Measurements from ENCODE around the gene CTRB1. TPM values are rescaled to one million over a fixed set of nuclear protein-coding genes. Genes with fewer than 3 reads are reported as not detected.
A peak's percentile ranks its signal among the peaks of the same experiment; 100 is the strongest.
"Not testable (repeated sequence)": the region's sequence is repeated elsewhere in the genome, so short reads cannot be mapped to it uniquely, and the experiment has no call there.

The CTRB1 gene
- total and polyA plus RNA-seq, 2 experiments from 2014 or later: not detected

DNA sequence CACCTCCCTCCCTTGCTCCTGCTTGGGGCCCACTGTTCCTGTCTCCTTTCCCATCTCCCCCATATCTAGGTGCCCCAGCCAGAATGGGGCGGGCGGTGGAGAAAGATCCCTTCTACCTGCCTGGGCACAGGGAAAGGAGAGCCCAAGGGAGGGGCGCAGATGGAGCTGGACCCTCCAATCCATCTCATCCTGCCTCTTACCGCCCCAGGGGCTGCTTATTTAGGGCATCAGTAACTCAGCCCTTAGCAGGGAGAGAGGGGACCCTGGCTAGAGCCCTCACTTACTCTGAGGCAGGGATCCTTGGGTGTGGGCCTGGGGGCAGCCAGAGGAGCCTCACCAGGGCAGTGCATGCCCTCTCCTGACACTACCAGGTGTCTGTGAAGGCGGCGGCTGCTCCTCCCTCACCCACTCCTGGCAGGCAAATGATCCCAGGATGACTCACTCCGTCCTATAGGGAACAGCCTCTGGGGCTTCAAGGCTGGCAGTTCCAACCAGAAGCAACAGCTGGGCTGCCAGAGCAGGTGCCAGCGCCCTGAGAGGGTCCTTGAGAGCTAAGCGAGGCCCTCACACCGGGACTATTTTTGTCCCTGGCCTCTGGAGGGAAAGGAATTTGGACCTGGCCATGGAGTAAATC lies 49.0 kb downstream of the CTRB1 start:
- Histone ChIP-seq H3K36me3 (ENCODE audit: low read depth) (no peaks in the 10 kb centered on the region), H3F3A (ENCODE audit: insufficient read depth) (peaks cover 20% of the 10 kb centered on the region; the same call in 1 of the 2 replicates), H3K9me2 (ENCODE audit: insufficient read depth) (no peaks in the 10 kb centered on the region), H3K27ac (no peak overlapping the region), H3K4me3 (no peak overlapping the region), H3K4me2 (ENCODE audit: unreplicated experiment) (no peak overlapping the region), H3K79me2 (ENCODE audit: insufficient read depth) (peaks cover 28% of the 10 kb centered on the region), H2AFZ (no peak overlapping the region), H3K27me3 (replicated peaks; ENCODE audit: insufficient read depth) (no peaks in the 10 kb centered on the region), H3K4me1 (ENCODE audit: insufficient read depth) (peaks cover 21% of the 10 kb centered on the region), H3K9me3 (ENCODE audit: low read depth) (no peaks in the 10 kb centered on the region), H3K9ac (no peak overlapping the region), H4K20me1 (ENCODE audit: insufficient read depth) (0 out of 2 replicates have a peak, but pooled peaks cover 6% of the 10 kb centered on the region)
- no peak for TF ChIP-seq EZH2 (IDR thresholded peaks at IDR 0.05; ENCODE audit: insufficient read depth, poor library complexity, severe bottlenecking)
- TF ChIP-seq EZH2phosphoT487 (IDR thresholded peaks at IDR 0.05; ENCODE audit: insufficient read depth, low read depth): no peak
- DNase-seq: peak; percentile 80
- in situ Hi-C loops (cut with MboI): no loop called here
- 61 to 70% methylated on average over 10 of the region's 10 CpGs for WGBS, 2 experiments (ENCODE audit: low coverage in 1 of 2, low lambda C conversion rate in 2 of 2, missing lambda C conversion rate in 2 of 2)

DNA sequence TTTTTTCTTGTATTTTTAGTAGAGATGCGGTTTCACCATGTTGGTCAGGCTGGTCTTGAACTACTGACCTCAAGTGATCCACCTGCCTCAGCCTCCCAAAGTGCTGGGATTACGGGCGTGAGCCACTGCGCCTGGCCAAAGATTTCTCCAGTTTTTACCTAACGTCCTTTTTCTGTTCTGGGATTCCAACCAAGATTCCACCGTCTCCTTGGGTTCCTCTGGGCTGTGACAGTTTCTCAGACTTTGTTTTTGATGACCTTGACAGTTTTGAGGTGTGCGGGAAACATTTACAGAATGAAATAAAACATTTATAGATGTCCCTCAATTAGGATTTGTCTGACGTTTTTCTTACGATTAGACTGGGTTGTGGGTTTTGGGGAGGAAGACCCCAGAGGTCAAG lies 50.6 kb downstream of the CTRB1 start:
- 79 to 82% methylated on average over 9 of the region's 9 CpGs for WGBS, 2 experiments (ENCODE audit: low coverage in 1 of 2, low lambda C conversion rate in 2 of 2, missing lambda C conversion rate in 2 of 2)
- H3K79me2 ChIP-seq (ENCODE audit: insufficient read depth): peaks cover 12% of the 10 kb centered on the region
- H2AFZ ChIP-seq; H4K20me1 ChIP-seq (ENCODE audit: insufficient read depth); DNase-seq; H3K4me2 ChIP-seq (ENCODE audit: unreplicated experiment); in situ Hi-C loops (cut with MboI); H3K9ac ChIP-seq; H3K9me3 ChIP-seq (ENCODE audit: low read depth); H3K36me3 ChIP-seq (ENCODE audit: low read depth); H3K4me1 ChIP-seq (ENCODE audit: insufficient read depth); H3K4me3 ChIP-seq; H3K27me3 ChIP-seq (replicated peaks; ENCODE audit: insufficient read depth); H3K27ac ChIP-seq; H3F3A ChIP-seq (ENCODE audit: insufficient read depth); H3K9me2 ChIP-seq (ENCODE audit: insufficient read depth): not testable (repeated sequence)

DNA sequence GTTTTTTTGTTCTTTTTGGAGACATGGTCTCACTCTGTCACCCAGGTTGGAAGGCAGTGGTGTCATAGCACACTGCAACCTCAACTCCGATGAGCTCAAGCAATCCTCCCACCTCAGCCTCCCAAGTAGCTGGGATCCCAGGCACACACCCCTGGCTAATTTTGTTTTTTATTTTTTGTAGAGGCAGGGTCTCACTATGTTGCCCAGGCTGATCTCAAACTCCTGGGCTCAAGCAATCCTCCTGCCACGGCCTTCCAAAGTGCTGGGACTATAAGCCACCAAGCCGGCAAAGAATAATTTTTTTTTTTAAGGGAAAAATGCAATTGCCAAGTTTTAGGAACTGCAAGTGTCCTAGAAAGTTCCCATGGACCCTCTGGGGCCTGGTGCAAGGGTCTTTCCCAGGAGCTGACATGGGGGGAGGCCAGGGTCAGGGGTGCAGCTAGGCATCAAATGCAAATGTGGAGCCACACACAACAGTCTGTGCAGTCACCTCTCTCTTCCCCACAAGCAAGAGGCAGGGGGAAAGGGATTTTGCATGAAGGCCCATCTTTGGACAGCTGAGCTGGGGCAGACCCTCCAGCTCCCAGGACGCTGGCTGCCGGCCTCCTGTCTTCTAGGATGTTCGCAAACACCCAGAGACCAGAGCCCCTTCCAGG lies 52.8 kb downstream of the CTRB1 start:
- Histone ChIP-seq H3K27ac (no peak overlapping the region), H3K79me2 (ENCODE audit: insufficient read depth) (no peaks in the 10 kb centered on the region), H3K9me3 (ENCODE audit: low read depth) (no peaks in the 10 kb centered on the region), H2AFZ (no peak overlapping the region), H3F3A (ENCODE audit: insufficient read depth) (no peaks in the 10 kb centered on the region), H3K4me2 (ENCODE audit: unreplicated experiment) (no peak overlapping the region), H3K4me1 (ENCODE audit: insufficient read depth) (0 out of 2 replicates have a peak, but pooled peaks cover 3% of the 10 kb centered on the region), H3K9me2 (ENCODE audit: insufficient read depth) (no peaks in the 10 kb centered on the region), H3K36me3 (ENCODE audit: low read depth) (no peaks in the 10 kb centered on the region), H4K20me1 (ENCODE audit: insufficient read depth) (no peaks in the 10 kb centered on the region), H3K27me3 (replicated peaks; ENCODE audit: insufficient read depth) (no peaks in the 10 kb centered on the region), H3K9ac (no peak overlapping the region), H3K4me3 (no peak overlapping the region)
- in situ Hi-C loops (cut with MboI): no loop called here
- 96 to 99% methylated on average over 6 of the region's 6 CpGs for WGBS, 2 experiments (ENCODE audit: low coverage in 1 of 2, low lambda C conversion rate in 2 of 2, missing lambda C conversion rate in 2 of 2)
- TF ChIP-seq EZH2phosphoT487 (IDR thresholded peaks at IDR 0.05; ENCODE audit: insufficient read depth, low read depth) (no peak), EZH2 (IDR thresholded peaks at IDR 0.05; ENCODE audit: insufficient read depth, poor library complexity, severe bottlenecking) (no peak)
- DNase-seq: no peak

DNA sequence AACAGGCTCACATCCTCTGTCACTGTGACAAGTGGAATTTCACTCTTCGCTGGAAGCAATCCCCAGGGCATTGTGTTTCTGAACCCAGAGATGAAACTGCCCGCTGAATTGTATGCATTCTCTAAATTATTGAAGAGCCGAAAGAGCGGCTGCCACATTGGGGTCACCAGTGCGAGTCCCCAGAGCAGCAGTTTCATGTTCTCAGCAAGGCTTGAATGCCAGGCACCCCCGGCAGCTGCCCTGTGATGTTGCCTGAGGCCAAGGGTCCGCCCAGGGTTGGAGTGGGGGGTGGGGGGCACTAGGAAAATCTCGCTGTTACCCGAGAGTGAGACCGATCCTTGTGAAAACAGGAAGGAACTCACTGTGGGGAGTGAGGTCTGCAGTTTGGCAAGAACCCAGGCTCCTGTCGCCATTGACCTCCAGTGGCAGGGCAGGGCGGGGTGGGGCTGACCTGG lies 53.3 kb downstream of the CTRB1 start:
- no peak for DNase-seq
- H3K9ac ChIP-seq: no peak overlapping the region
- TF ChIP-seq EZH2 (IDR thresholded peaks at IDR 0.05; ENCODE audit: insufficient read depth, poor library complexity, severe bottlenecking) (no peak), EZH2phosphoT487 (IDR thresholded peaks at IDR 0.05; ENCODE audit: insufficient read depth, low read depth) (no peak)
- no peak overlapping the region for H3K4me3 ChIP-seq
- no peaks in the 10 kb centered on the region for H3K9me3 ChIP-seq (ENCODE audit: low read depth)
- no peaks in the 10 kb centered on the region for H3K9me2 ChIP-seq (ENCODE audit: insufficient read depth)
- in situ Hi-C loops (cut with MboI): no loop called here
- no peaks in the 10 kb centered on the region for H4K20me1 ChIP-seq (ENCODE audit: insufficient read depth)
- 0 out of 2 replicates have a peak, but pooled peaks cover 3% of the 10 kb centered on the region for H3K4me1 ChIP-seq (ENCODE audit: insufficient read depth)
- no peak overlapping the region for H3K27ac ChIP-seq
- H3K79me2 ChIP-seq (ENCODE audit: insufficient read depth): no peaks in the 10 kb centered on the region
- H2AFZ ChIP-seq: no peak overlapping the region
- no peaks in the 10 kb centered on the region for H3F3A ChIP-seq (ENCODE audit: insufficient read depth)
- WGBS, 2 experiments (ENCODE audit: low coverage in 1 of 2, low lambda C conversion rate in 2 of 2, missing lambda C conversion rate in 2 of 2): 81 to 90% methylated on average over 12 of the region's 12 CpGs
- no peaks in the 10 kb centered on the region for H3K36me3 ChIP-seq (ENCODE audit: low read depth)
- no peak overlapping the region for H3K4me2 ChIP-seq (ENCODE audit: unreplicated experiment)
- no peaks in the 10 kb centered on the region for H3K27me3 ChIP-seq (replicated peaks; ENCODE audit: insufficient read depth)

DNA sequence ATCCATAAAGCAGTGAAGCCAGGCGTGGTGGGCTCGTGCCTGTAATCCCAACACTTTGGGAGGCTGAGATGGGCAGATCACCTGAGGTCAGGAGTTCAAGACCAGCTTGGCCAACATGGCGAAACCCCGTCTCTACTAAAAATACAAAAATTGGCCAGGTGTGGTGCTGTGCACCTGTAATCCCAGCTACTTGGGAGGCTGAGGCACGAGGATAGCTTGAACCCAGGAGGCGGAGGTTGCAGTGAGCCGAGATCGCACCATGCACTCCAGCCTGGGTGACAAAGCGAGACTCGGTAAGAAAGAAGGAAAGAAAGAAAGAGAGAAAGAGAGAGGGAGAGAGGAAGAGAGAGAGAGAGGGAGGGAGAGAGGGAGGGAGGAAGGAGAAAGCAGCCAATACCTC lies 53.8 kb downstream of the CTRB1 start:
- H2AFZ ChIP-seq; H3K4me3 ChIP-seq; H4K20me1 ChIP-seq (ENCODE audit: insufficient read depth); H3K36me3 ChIP-seq (ENCODE audit: low read depth); H3K9me2 ChIP-seq (ENCODE audit: insufficient read depth); H3K27ac ChIP-seq; H3K4me2 ChIP-seq (ENCODE audit: unreplicated experiment); H3F3A ChIP-seq (ENCODE audit: insufficient read depth); H3K27me3 ChIP-seq (replicated peaks; ENCODE audit: insufficient read depth); DNase-seq; in situ Hi-C loops (cut with MboI); H3K4me1 ChIP-seq (ENCODE audit: insufficient read depth); H3K79me2 ChIP-seq (ENCODE audit: insufficient read depth); H3K9ac ChIP-seq; H3K9me3 ChIP-seq (ENCODE audit: low read depth): not testable (repeated sequence)
- 86 to 93% methylated on average over 10 of the region's 10 CpGs for WGBS, 2 experiments (ENCODE audit: low coverage in 1 of 2, low lambda C conversion rate in 2 of 2, missing lambda C conversion rate in 2 of 2)

Data from GM23248 (cell line).